H9 (cell line): Measurements from ENCODE around the gene NLRP14. TPM values are rescaled to one million over a fixed set of nuclear protein-coding genes. Genes with fewer than 3 reads are reported as not detected.

Experiments
- DNase-seq: peaks from one replicate; pipeline ENCODE4 v3.0.0-alpha.2; 2017
- H2AFZ ChIP-seq: one replicate; pipeline ENCODE4 v1.6.1; 2013; ENCODE audit warnings: mild to moderate bottlenecking, low read length, control low read depth, moderate library complexity
- H2AK5ac ChIP-seq: 2 replicates; pipeline ENCODE4 v1.6.1; 2013; ENCODE audit warnings: low read length, control low read depth, mixed read lengths; ENCODE audit not compliant: insufficient read length
- H2BK120ac ChIP-seq: one replicate; pipeline ENCODE4 v1.6.1; 2013; ENCODE audit warnings: low read depth, mild to moderate bottlenecking, low read length, control low read depth, inconsistent platforms; ENCODE audit not compliant: poor library complexity, severe bottlenecking
- H2BK12ac ChIP-seq: 2 replicates; pipeline ENCODE4 v1.6.1; 2013; ENCODE audit warnings: low read length, control low read depth, mixed read lengths, low read depth; ENCODE audit not compliant: insufficient read length
- H2BK15ac ChIP-seq: 2 replicates; pipeline ENCODE4 v1.6.1; 2013; ENCODE audit warnings: low read depth, low read length, control low read depth
- H2BK20ac ChIP-seq: one replicate; pipeline ENCODE4 v1.6.1; 2013; ENCODE audit warnings: low read depth, mild to moderate bottlenecking, low read length, control low read depth, inconsistent platforms; ENCODE audit not compliant: poor library complexity, severe bottlenecking
- H2BK5ac ChIP-seq: 2 replicates; pipeline ENCODE4 v1.6.1; 2013; ENCODE audit warnings: low read length, control low read depth, mixed read lengths; ENCODE audit not compliant: insufficient read length
- H3K14ac ChIP-seq: 2 replicates; pipeline ENCODE4 v1.6.1; 2013; ENCODE audit warnings: low read length, control low read depth; ENCODE audit not compliant: insufficient read depth
- H3K18ac ChIP-seq: 2 replicates; pipeline ENCODE4 v1.6.1; 2013; ENCODE audit warnings: low read depth, mild to moderate bottlenecking, mixed read lengths, low read length, control low read depth; ENCODE audit not compliant: insufficient read length
- H3K23ac ChIP-seq: 2 replicates; pipeline ENCODE4 v1.6.1; 2013; ENCODE audit warnings: low read length, control low read depth, mixed read lengths, low read depth; ENCODE audit not compliant: insufficient read length
- H3K23me2 ChIP-seq: 2 replicates; pipeline ENCODE4 v1.6.1; 2013; ENCODE audit warnings: low read depth, mild to moderate bottlenecking, mixed read lengths, low read length, control low read depth; ENCODE audit not compliant: insufficient read length, poor library complexity, severe bottlenecking
- H3K27ac ChIP-seq: 2 replicates; pipeline ENCODE4 v1.5.1; 2013; ENCODE audit warnings: low read length, control low read depth, mixed read lengths, low read depth; ENCODE audit not compliant: insufficient read length
- H3K27me3 ChIP-seq: 2 replicates; pipeline ENCODE4 v1.6.1; 2013; ENCODE audit warnings: low read length, control low read depth, inconsistent platforms; ENCODE audit not compliant: insufficient read depth
- H3K4ac ChIP-seq: 2 replicates; pipeline ENCODE4 v1.6.1; 2013; ENCODE audit warnings: low read depth, mild to moderate bottlenecking, control low read depth, inconsistent platforms, low read length, moderate library complexity
- H3K4me1 ChIP-seq: 2 replicates; pipeline ENCODE4 v1.6.1; 2013; ENCODE audit warnings: low read length, control low read depth, inconsistent platforms; ENCODE audit not compliant: insufficient read depth
- H3K4me2 ChIP-seq: 2 replicates; pipeline ENCODE4 v1.6.1; 2013; ENCODE audit warnings: low read length, control low read depth, mixed read lengths; ENCODE audit not compliant: insufficient read length, insufficient read depth
- H3K56ac ChIP-seq: 2 replicates; pipeline ENCODE4 v1.6.1; 2013; ENCODE audit warnings: low read depth, mild to moderate bottlenecking, mixed read lengths, low read length, control low read depth; ENCODE audit not compliant: insufficient read length
- H3K79me1 ChIP-seq: 2 replicates; pipeline ENCODE4 v1.6.1; 2013; ENCODE audit warnings: low read depth, mild to moderate bottlenecking, moderate library complexity, low read length, control low read depth, inconsistent platforms; ENCODE audit not compliant: insufficient read depth, poor library complexity, severe bottlenecking
- H3K79me2 ChIP-seq: 2 replicates; pipeline ENCODE4 v1.6.1; 2013; ENCODE audit warnings: low read length, control low read depth, inconsistent platforms; ENCODE audit not compliant: insufficient read depth
- H3K9ac ChIP-seq: 2 replicates; pipeline ENCODE4 v1.6.1; 2013; ENCODE audit warnings: low read length, control low read depth, mixed read lengths; ENCODE audit not compliant: insufficient read length; ENCODE audit errors: extremely low read depth
- H3K9me3 ChIP-seq: one replicate; pipeline ENCODE4 v1.6.1; 2013; ENCODE audit warnings: low read depth, low read length, inconsistent platforms; ENCODE audit not compliant: control insufficient read depth
- H3T11ph ChIP-seq: one replicate; pipeline ENCODE4 v1.6.1; 2013; ENCODE audit warnings: mild to moderate bottlenecking, low read length, control low read depth, inconsistent platforms
- H4K20me1 ChIP-seq: one replicate; pipeline ENCODE4 v1.6.1; 2013; ENCODE audit not compliant: control insufficient read depth, insufficient read length, insufficient read depth
- H4K5ac ChIP-seq: 2 replicates; pipeline ENCODE4 v1.6.1; 2013; ENCODE audit warnings: low read depth, mild to moderate bottlenecking, mixed read lengths, low read length, control low read depth; ENCODE audit not compliant: insufficient read length
- H4K8ac ChIP-seq: replicated peaks from 2 replicates; pipeline ENCODE4 v1.6.1; 2013; ENCODE audit warnings: low read length, control low read depth, mixed read lengths, low read depth; ENCODE audit not compliant: insufficient read length
- H4K91ac ChIP-seq: 2 replicates; pipeline ENCODE4 v1.6.1; 2013; ENCODE audit warnings: low read depth, mild to moderate bottlenecking, moderate library complexity, mixed read lengths, low read length, control low read depth; ENCODE audit not compliant: insufficient read length
- H3K27ac Mint-ChIP-seq, 3 experiments: 2 replicates in 2 of 3; 3 replicates in 1 of 3; pipeline ENCODE4 v1.8.0; 2020 to 2021; ENCODE audit warnings: mixed read lengths in 3 of 3, mild to moderate bottlenecking in 1 of 3, moderate library complexity in 1 of 3
- H3K27me3 Mint-ChIP-seq: 2 replicates; pipeline ENCODE4 v1.8.0; 2021; ENCODE audit warnings: low read depth, mild to moderate bottlenecking, moderate library complexity, mixed read lengths
- H3K36me3 Mint-ChIP-seq, 3 experiments: 2 replicates in 2 of 3; 3 replicates in 1 of 3; pipeline ENCODE4 v1.8.0; 2020 to 2021; ENCODE audit warnings: low read depth in 3 of 3, mixed read lengths in 3 of 3; ENCODE audit not compliant: insufficient read depth in 1 of 3
- H3K4me1 Mint-ChIP-seq, 2 experiments: 2 replicates each; pipeline ENCODE4 v1.8.0; 2020; ENCODE audit warnings: mixed read lengths in 2 of 2
- H3K4me3 Mint-ChIP-seq, 2 experiments: 2 replicates in 1 of 2; 3 replicates in 1 of 2; pipeline ENCODE4 v1.8.0; 2020 to 2021; ENCODE audit warnings: mild to moderate bottlenecking in 2 of 2, mixed read lengths in 2 of 2, moderate library complexity in 1 of 2
- H3K9me3 Mint-ChIP-seq, 2 experiments: 2 replicates in 1 of 2; 3 replicates in 1 of 2; pipeline ENCODE4 v1.8.0; 2020; ENCODE audit warnings: mild to moderate bottlenecking in 2 of 2, mixed read lengths in 2 of 2, moderate library complexity in 1 of 2
- CTCF ChIP-seq: fragments of 200-600 bp; sonication (generic); conservative IDR thresholded peaks from 3 replicates; pipeline ENCODE4 v1.8.0; 2021; ENCODE audit warnings: antibody characterized with exemption, mild to moderate bottlenecking
- WGBS: extraction: QIAGEN DNeasy Blood & Tissue Kit; methylation state at CpG from one replicate; pipeline ENCODE4 v1.1.7; 2013; ENCODE audit warnings: missing lambda C conversion rate, low lambda C conversion rate, mixed read lengths; ENCODE audit not compliant: insufficient read length; ENCODE audit errors: extremely low coverage; 5-methylcytosine and 5-hydroxymethylcytosine counted together
- total RNA-seq: library from RNA; stranded (reverse); gene quantifications from 2 replicates; pipeline ENCODE4 v1.2.1, GENCODE V29; 2021

NLRP14 gene
- total RNA-seq, 1 experiment from 2014 or later, result 0.07 TPM

- H3K9me3 Mint-ChIP-seq, result no peaks in the 10 kb centered on the region; a peak in 1 of 5 replicates
- no CpG with 5 or more reads among the region's 2 CpGs for WGBS
These were observed 42.3 kb downstream of the NLRP14 start for GRCh38 chr11:7062534-7062933.

More at GRCh38 chr11:7062534-7062933, 42.3 kb downstream of the NLRP14 start:
- no peaks in the 10 kb centered on the region for H4K20me1 ChIP-seq
- H3K4me2 ChIP-seq, result no peak overlapping the region
- H3K79me2 ChIP-seq, result no peaks in the 10 kb centered on the region
- no peak overlapping the region for H3K23ac ChIP-seq
- no peak overlapping the region for H4K91ac ChIP-seq
- no peak overlapping the region for H2AK5ac ChIP-seq
- no peaks in the 10 kb centered on the region for H3K23me2 ChIP-seq
- TF ChIP-seq CTCF, result no peak
- H3K9me3 ChIP-seq, result no peaks in the 10 kb centered on the region
- H2BK5ac ChIP-seq, result no peak overlapping the region
- no peak overlapping the region for H2AFZ ChIP-seq
- no peaks in the 10 kb centered on the region for H3K27me3 ChIP-seq
- Mint-ChIP-seq H3K4me1 (peaks cover 7 to 8% of the 10 kb centered on the region in 2 experiments), H3K27me3 (peaks cover 4% of the 10 kb centered on the region; the same call in 1 of the 2 replicates), H3K4me3 (no peak overlapping the region), H3K36me3 (no peaks in the 10 kb centered on the region), H3K27ac (no peak overlapping the region)
- no peak overlapping the region for H2BK12ac ChIP-seq
- no peaks in the 10 kb centered on the region for H3K4me1 ChIP-seq
- no peak overlapping the region for H4K5ac ChIP-seq
- no peak overlapping the region for H4K8ac ChIP-seq
- no peak overlapping the region for H3K18ac ChIP-seq
- no peak overlapping the region for H3K56ac ChIP-seq
- H3K9ac ChIP-seq, result no peak overlapping the region
- DNase-seq, result no peak
- H2BK120ac ChIP-seq, result no peak overlapping the region
- H3K79me1 ChIP-seq, result no peaks in the 10 kb centered on the region
- H3K27ac ChIP-seq, result no peak overlapping the region
- no peak overlapping the region for H2BK20ac ChIP-seq
- no peak overlapping the region for H3T11ph ChIP-seq
- H3K4ac ChIP-seq, result no peak overlapping the region
- no peak overlapping the region for H3K14ac ChIP-seq
- no peak overlapping the region for H2BK15ac ChIP-seq
